ENCODE measurements around the gene NDUFB3.

DNA sequence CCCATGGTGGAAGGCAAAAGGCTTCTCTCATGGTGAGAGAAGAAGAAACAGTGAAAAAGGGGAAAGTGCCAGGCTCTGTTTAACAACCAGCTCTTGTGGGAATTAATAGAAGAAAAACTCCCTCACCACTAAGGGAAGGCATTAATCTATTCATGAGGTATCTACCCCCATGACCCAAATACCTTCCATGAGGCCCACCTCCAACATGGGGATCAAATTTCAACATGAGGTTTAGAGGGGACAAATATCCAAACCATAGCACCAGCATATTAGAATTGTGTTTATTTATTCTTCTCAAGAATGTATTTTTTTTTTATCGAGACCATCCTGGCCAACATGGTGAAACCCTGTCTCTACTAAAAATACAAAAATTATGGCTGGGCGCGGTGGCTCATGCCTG, 39.3 kb downstream of the NDUFB3 start:
- TF ChIP-seq, protein P1, sequence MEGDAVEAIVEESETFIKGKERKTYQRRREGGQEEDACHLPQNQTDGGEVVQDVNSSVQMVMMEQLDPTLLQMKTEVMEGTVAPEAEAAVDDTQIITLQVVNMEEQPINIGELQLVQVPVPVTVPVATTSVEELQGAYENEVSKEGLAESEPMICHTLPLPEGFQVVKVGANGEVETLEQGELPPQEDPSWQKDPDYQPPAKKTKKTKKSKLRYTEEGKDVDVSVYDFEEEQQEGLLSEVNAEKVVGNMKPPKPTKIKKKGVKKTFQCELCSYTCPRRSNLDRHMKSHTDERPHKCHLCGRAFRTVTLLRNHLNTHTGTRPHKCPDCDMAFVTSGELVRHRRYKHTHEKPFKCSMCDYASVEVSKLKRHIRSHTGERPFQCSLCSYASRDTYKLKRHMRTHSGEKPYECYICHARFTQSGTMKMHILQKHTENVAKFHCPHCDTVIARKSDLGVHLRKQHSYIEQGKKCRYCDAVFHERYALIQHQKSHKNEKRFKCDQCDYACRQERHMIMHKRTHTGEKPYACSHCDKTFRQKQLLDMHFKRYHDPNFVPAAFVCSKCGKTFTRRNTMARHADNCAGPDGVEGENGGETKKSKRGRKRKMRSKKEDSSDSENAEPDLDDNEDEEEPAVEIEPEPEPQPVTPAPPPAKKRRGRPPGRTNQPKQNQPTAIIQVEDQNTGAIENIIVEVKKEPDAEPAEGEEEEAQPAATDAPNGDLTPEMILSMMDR (IDR thresholded peaks at IDR 0.05; ENCODE audit: extremely low read depth in 1 of 2, insufficient read depth in 1 of 2, low read depth in 1 of 2, low read length in 2 of 2), result no peak
- no peak for TF ChIP-seq POLR2AphosphoS5 (IDR thresholded peaks at IDR 0.05; ENCODE audit: insufficient read depth, low read depth, low read length)
- TF ChIP-seq, protein P2, sequence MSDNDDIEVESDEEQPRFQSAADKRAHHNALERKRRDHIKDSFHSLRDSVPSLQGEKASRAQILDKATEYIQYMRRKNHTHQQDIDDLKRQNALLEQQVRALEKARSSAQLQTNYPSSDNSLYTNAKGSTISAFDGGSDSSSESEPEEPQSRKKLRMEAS (IDR thresholded peaks at IDR 0.05; ENCODE audit: insufficient read depth, insufficient read length), result no peak
- no peak for TF ChIP-seq POLR2A (IDR thresholded peaks at IDR 0.05; ENCODE audit: low read depth, low read length)
- TF ChIP-seq EZH2 (IDR thresholded peaks at IDR 0.05; ENCODE audit: borderline replicate concordance, low read depth, low read length, severe bottlenecking), result no peak
